Smooth muscle cell (in vitro differentiated cells): ENCODE data around the gene HELQ. TPM values are rescaled to one million over a fixed set of nuclear protein-coding genes. Genes with fewer than 3 reads are reported as not detected.
"Not testable (repeated sequence)": the region's sequence is repeated elsewhere in the genome, so short reads cannot be mapped to it uniquely, and the experiment has no call there.

Source experiments
- DNase-seq: peaks from one replicate; lab custom pipeline; 2025; ENCODE audit not compliant: unreplicated experiment; lab: John Stamatoyannopoulos, UW
- H2AFZ ChIP-seq: fragments of 200-600 bp; sonication (generic); 2 replicates; pipeline ENCODE4 v1.6.0; 2016; ENCODE audit warnings: antibody characterized with exemption, low read depth, mild to moderate bottlenecking
- H3F3A ChIP-seq: fragments of 200-600 bp; sonication (generic); 2 replicates; pipeline ENCODE4 v1.6.0; 2017; ENCODE audit warnings: antibody characterized with exemption, low read depth
- H3K27ac ChIP-seq: fragments of 200-600 bp; sonication (generic); 2 replicates; pipeline ENCODE4 v1.5.1; 2016; ENCODE audit warnings: low read depth, mild to moderate bottlenecking
- H3K27me3 ChIP-seq: fragments of 200-600 bp; sonication (generic); 2 replicates; pipeline ENCODE4 v1.6.1; 2016; ENCODE audit warnings: low read depth, mild to moderate bottlenecking
- H3K36me3 ChIP-seq: fragments of 200-600 bp; sonication (generic); 2 replicates; pipeline ENCODE4 v1.5.1; 2016; ENCODE audit warnings: low read depth
- H3K4me1 ChIP-seq: fragments of 200-600 bp; sonication (generic); 2 replicates; pipeline ENCODE4 v1.5.1; 2016; ENCODE audit warnings: low read depth
- H3K4me2 ChIP-seq: fragments of 200-600 bp; sonication (generic); 2 replicates; pipeline ENCODE4 v1.6.0; 2016; ENCODE audit warnings: mild to moderate bottlenecking
- H3K4me3 ChIP-seq: fragments of 200-600 bp; sonication (generic); 2 replicates; pipeline ENCODE4 v1.5.1; 2016; ENCODE audit warnings: mild to moderate bottlenecking
- H3K79me2 ChIP-seq: fragments of 200-600 bp; sonication (generic); 2 replicates; pipeline ENCODE4 v1.6.0; 2016; ENCODE audit warnings: low read depth, mild to moderate bottlenecking
- H3K9ac ChIP-seq: fragments of 200-600 bp; sonication (generic); 2 replicates; pipeline ENCODE4 v1.6.0; 2016; ENCODE audit warnings: low read depth
- H3K9me3 ChIP-seq: fragments of 200-600 bp; sonication (generic); replicated peaks from 2 replicates; pipeline ENCODE4 v1.5.1; 2016; ENCODE audit warnings: low read depth
- H4K20me1 ChIP-seq: fragments of 200-600 bp; sonication (generic); 2 replicates; pipeline ENCODE4 v1.6.0; 2016; ENCODE audit warnings: low read depth
- WGBS: methylation state at CpG from one replicate; pipeline ENCODE4 v1.1.7; 2016; ENCODE audit warnings: low lambda C conversion rate; 5-methylcytosine and 5-hydroxymethylcytosine counted together
- polyA plus RNA-seq: library from polyadenylated mRNA; unstranded; fragments of >200 nt; fragmentation: Nextera tagmentation; extraction: Ambion mirVana; gene quantifications from 2 replicates; pipeline ENCODE4 v1.2.1, GENCODE V29; 2016
- total RNA-seq: library from RNA; depleted of rRNA; stranded (reverse); fragments of >200 nt; gene quantifications from 2 replicates; pipeline ENCODE4 v1.2.3, GENCODE V29; 2014
- TF ChIP-seq, protein P1 (sequence below): fragments of 200-600 bp; sonication (generic); IDR thresholded peaks from 2 replicates; pipeline ENCODE4 v1.5.1; 2017; ENCODE audit warnings: borderline replicate concordance, mild to moderate bottlenecking, antibody characterized with exemption; ENCODE audit not compliant: insufficient read depth, poor library complexity, severe bottlenecking

HELQ gene
- total and polyA plus RNA-seq, 2 experiments from 2014 or later, result 5.7 to 6.1 TPM

DNA sequence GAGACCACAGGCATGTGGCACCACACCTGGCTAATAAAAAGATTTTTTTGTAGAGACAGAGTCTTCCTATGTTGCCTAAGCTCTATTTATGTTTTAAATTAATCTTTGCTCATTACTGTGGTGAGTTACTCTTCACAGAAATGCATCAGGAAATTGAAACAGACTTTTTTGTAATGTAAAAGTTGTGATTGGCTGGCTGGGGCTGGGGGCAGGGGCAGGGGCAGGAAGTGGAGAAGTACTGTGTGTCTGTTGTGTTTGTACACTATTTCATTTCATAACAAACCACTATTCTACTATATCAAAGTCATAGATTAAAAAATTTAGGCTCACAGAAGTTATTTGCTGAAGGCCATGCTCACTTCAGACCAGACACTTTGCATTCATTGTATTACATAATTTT lies 48.4 kb upstream of the HELQ start:
- Histone ChIP-seq H3K9me3 (no peaks in the 10 kb centered on the region), H3K27ac (no peak overlapping the region), H3F3A (no peaks in the 10 kb centered on the region), H3K9ac (no peak overlapping the region), H4K20me1 (no peaks in the 10 kb centered on the region), H3K36me3 (no peaks in the 10 kb centered on the region), H3K4me1 (no peaks in the 10 kb centered on the region), H3K4me2 (no peak overlapping the region), H3K79me2 (no peaks in the 10 kb centered on the region), H2AFZ (no peak overlapping the region), H3K4me3 (no peak overlapping the region), H3K27me3 (no peaks in the 10 kb centered on the region)
- TF ChIP-seq, protein P1, sequence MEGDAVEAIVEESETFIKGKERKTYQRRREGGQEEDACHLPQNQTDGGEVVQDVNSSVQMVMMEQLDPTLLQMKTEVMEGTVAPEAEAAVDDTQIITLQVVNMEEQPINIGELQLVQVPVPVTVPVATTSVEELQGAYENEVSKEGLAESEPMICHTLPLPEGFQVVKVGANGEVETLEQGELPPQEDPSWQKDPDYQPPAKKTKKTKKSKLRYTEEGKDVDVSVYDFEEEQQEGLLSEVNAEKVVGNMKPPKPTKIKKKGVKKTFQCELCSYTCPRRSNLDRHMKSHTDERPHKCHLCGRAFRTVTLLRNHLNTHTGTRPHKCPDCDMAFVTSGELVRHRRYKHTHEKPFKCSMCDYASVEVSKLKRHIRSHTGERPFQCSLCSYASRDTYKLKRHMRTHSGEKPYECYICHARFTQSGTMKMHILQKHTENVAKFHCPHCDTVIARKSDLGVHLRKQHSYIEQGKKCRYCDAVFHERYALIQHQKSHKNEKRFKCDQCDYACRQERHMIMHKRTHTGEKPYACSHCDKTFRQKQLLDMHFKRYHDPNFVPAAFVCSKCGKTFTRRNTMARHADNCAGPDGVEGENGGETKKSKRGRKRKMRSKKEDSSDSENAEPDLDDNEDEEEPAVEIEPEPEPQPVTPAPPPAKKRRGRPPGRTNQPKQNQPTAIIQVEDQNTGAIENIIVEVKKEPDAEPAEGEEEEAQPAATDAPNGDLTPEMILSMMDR, result no peak
- no peak for DNase-seq

GRCh38 chr4:83501671-83502070 lies 46.0 kb upstream of the HELQ start:
- not testable (repeated sequence) for H2AFZ ChIP-seq, H3K4me3 ChIP-seq, H3K27ac ChIP-seq, H3K79me2 ChIP-seq, H3F3A ChIP-seq, H3K27me3 ChIP-seq, H3K9ac ChIP-seq, DNase-seq, H3K36me3 ChIP-seq, H3K4me2 ChIP-seq, H3K9me3 ChIP-seq, H3K4me1 ChIP-seq, H4K20me1 ChIP-seq
- 94% methylated on average over 3 of the region's 3 CpGs for WGBS

DNA sequence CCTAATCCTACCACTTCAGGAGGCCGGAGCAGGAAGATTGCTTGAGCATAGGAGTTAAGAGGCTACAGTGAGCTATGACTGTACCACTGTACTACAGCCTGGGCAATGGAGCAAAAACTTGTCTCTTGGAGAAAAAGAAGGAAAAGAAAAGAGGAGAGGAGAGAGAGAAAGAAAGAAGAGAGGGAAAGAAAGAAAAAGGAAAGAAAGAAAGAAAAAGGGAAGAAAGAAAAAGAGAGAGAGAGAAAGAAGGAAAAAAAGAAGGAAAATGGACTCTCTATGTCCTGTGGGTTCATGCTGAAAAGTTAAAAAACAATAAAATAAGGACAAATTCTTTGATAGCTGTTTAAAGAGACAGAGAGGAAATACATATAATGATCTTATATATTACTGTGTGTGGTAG lies 42.6 kb upstream of the HELQ start:
- TF ChIP-seq, protein P1, result no peak
- Histone ChIP-seq H4K20me1 (no peaks in the 10 kb centered on the region), H2AFZ (no peak overlapping the region), H3K4me2 (no peak overlapping the region), H3K27ac (no peak overlapping the region), H3K4me1 (no peaks in the 10 kb centered on the region), H3F3A (no peaks in the 10 kb centered on the region), H3K79me2 (no peaks in the 10 kb centered on the region), H3K4me3 (no peak overlapping the region), H3K9me3 (no peaks in the 10 kb centered on the region), H3K36me3 (no peaks in the 10 kb centered on the region), H3K27me3 (no peaks in the 10 kb centered on the region), H3K9ac (no peak overlapping the region)
- 82% methylated on average over 1 of the region's 1 CpG for WGBS
- no peak for DNase-seq

- not testable (repeated sequence) for H4K20me1 ChIP-seq, H3F3A ChIP-seq, H3K4me1 ChIP-seq, H2AFZ ChIP-seq, H3K27ac ChIP-seq, H3K4me2 ChIP-seq, H3K9me3 ChIP-seq, H3K4me3 ChIP-seq, H3K79me2 ChIP-seq, H3K36me3 ChIP-seq, DNase-seq, H3K9ac ChIP-seq, H3K27me3 ChIP-seq
- 78% methylated on average over 8 of the region's 8 CpGs for WGBS
Observed at GRCh38 chr4:83496085-83496917, 40.7 kb upstream of the HELQ start.
